Prostate gland (tissue), 2 donors: ENCODE results near the gene NPDC1. TPM values are rescaled to one million over a fixed set of nuclear protein-coding genes. Genes with fewer than 3 reads are reported as not detected.
A peak's percentile ranks its signal among the peaks of the same experiment; 100 is the strongest.

Experiments used
- DNase-seq: peaks from one replicate; pipeline ENCODE4 v3.0.0-alpha.2; 2019; ENCODE audit warnings: low spot score
- H3K27ac ChIP-seq, 2 donors: fragments of 200-600 bp; sonication (generic); 2 replicates each; pipeline ENCODE4 v1.5.1; 2017 to 2019
- H3K27me3 ChIP-seq: fragments of 200-600 bp; sonication (generic); replicated peaks from 2 replicates; pipeline ENCODE4 v1.5.1; 2019; ENCODE audit not compliant: insufficient read depth
- H3K36me3 ChIP-seq, 2 donors: fragments of 200-600 bp; sonication (generic); 1 replicate in 1 of 2; 2 replicates in 1 of 2; pipeline versions ENCODE4 v1.5.1 to v1.8.1; 2017 to 2019
- H3K4me1 ChIP-seq: fragments of 200-600 bp; sonication (generic); replicated peaks from 2 replicates; pipeline ENCODE4 v1.5.1; 2019
- H3K4me3 ChIP-seq, 2 donors: fragments of 200-600 bp; sonication (generic); 2 replicates each; pipeline ENCODE4 v1.5.1; 2017 to 2019
- H3K9me3 ChIP-seq: fragments of 200-600 bp; sonication (generic); 2 replicates; pipeline ENCODE4 v1.5.1; 2017
- POLR2A ChIP-seq: fragments of 450-650 bp; IDR thresholded peaks from one replicate; pipeline ENCODE4 v1.6.1; 2016; ENCODE audit warnings: antibody characterized with exemption, mild to moderate bottlenecking
- POLR2AphosphoS5 ChIP-seq: sonication (generic); formaldehyde crosslinking; IDR thresholded peaks from one replicate; pipeline ENCODE4 v1.6.1; 2017; ENCODE audit warnings: antibody characterized with exemption
- WGBS: methylation state at CpG from one replicate; pipeline ENCODE4 v1.1.5; 2018; 5-methylcytosine and 5-hydroxymethylcytosine counted together
- intact Hi-C: fragments of 100-400 bp; cut with DNase I; formaldehyde crosslinking; loops from one replicate; pipeline ENCODE4 v1.14.2; 2022
- total RNA-seq, 2 donors: library from RNA; depleted of rRNA; stranded (reverse); fragments of >200 nt; gene quantifications; one replicate each; pipeline ENCODE4 v1.1.0, GENCODE V29; 2016
- TF ChIP-seq, protein P1 (sequence below), 4 experiments: fragments of 200-600 bp in 2 of 4; fragments of 450-650 bp in 2 of 4; sonication (generic) in 2 of 4; IDR thresholded peaks; 1 replicate in 3 of 4; 2 replicates in 1 of 4; pipeline ENCODE4 v1.5.1; 2016 to 2019; ENCODE audit warnings: antibody characterized with exemption in 4 of 4, mild to moderate bottlenecking in 2 of 4, moderate library complexity in 2 of 4

Gene NPDC1
- total RNA-seq, 2 donors from 2014 or later: 384 to 427 TPM

DNA sequence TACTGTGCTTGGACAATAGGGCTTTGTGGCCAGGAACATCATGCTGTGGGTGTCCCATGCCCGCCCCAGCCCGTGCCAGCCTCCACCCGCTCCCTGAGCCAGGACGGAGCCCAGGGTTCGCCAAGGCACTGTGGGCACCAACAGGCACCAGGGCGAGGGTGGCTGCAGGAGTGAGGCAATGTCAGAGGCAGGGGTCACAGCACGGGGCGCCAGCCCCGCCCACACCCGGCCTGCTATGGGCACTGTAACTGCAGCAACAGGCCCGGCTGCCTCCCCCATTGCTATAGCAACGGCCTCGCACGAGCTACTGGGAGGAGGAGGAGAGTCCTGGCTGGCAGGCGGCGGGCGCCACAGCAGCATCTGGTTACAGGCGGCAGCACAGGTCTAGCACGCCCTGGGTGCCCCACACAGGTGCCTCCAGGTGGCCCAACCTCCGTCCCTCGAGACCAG, 20.4 kb downstream of the NPDC1 start:
- Histone ChIP-seq H3K27ac (no peak overlapping the region), H3K9me3 (no peaks in the 10 kb centered on the region), H3K4me1 (peaks cover 32% of the 10 kb centered on the region), H3K36me3 (no peaks in the 10 kb centered on the region), H3K4me3 (no peak overlapping the region), H3K27me3 (no peaks in the 10 kb centered on the region)
- TF ChIP-seq POLR2AphosphoS5: peak; percentile 46
- TF ChIP-seq, protein P1, sequence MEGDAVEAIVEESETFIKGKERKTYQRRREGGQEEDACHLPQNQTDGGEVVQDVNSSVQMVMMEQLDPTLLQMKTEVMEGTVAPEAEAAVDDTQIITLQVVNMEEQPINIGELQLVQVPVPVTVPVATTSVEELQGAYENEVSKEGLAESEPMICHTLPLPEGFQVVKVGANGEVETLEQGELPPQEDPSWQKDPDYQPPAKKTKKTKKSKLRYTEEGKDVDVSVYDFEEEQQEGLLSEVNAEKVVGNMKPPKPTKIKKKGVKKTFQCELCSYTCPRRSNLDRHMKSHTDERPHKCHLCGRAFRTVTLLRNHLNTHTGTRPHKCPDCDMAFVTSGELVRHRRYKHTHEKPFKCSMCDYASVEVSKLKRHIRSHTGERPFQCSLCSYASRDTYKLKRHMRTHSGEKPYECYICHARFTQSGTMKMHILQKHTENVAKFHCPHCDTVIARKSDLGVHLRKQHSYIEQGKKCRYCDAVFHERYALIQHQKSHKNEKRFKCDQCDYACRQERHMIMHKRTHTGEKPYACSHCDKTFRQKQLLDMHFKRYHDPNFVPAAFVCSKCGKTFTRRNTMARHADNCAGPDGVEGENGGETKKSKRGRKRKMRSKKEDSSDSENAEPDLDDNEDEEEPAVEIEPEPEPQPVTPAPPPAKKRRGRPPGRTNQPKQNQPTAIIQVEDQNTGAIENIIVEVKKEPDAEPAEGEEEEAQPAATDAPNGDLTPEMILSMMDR (IDR thresholded peaks at IDR 0.05): peak in 2 of 4 experiments; percentile 26 to 39
- no peak for TF ChIP-seq POLR2A
- intact Hi-C loops: no loop called here
- 51% methylated on average over 21 of the region's 21 CpGs for WGBS
- DNase-seq: peak; percentile 61

DNA sequence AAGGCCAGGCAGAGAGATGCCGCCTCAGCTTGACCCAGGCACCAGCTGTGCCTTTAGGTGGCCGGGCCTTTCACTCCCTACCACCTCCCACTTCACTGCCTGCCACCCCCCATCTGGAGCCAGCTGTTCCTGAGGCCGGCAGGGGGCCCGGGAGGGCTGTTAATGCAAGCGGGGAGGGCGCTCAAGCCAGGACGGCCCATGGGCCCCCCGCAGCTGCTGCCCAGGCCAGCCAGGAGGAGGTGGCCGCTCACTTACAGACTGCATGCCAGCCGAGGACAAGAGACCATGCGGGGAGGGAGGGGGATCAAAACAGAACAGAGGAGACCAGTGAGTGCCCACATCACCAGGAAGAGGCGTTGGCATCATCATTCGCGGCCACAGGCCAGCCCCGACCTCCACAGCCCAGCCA, 22.4 kb downstream of the NPDC1 start:
- H3K4me1 ChIP-seq: peaks cover 25% of the 10 kb centered on the region
- no peak overlapping the region for H3K27ac ChIP-seq
- WGBS: 82% methylated on average over 15 of the region's 15 CpGs
- H3K27me3 ChIP-seq: no peaks in the 10 kb centered on the region
- no peak overlapping the region for H3K4me3 ChIP-seq
- H3K9me3 ChIP-seq: no peaks in the 10 kb centered on the region
- intact Hi-C loops: no loop called here
- TF ChIP-seq POLR2AphosphoS5 (no peak), POLR2A (no peak)
- TF ChIP-seq, protein P1 (IDR thresholded peaks at IDR 0.05): no peak
- no peak for DNase-seq
- H3K36me3 ChIP-seq: no peaks in the 10 kb centered on the region

DNA sequence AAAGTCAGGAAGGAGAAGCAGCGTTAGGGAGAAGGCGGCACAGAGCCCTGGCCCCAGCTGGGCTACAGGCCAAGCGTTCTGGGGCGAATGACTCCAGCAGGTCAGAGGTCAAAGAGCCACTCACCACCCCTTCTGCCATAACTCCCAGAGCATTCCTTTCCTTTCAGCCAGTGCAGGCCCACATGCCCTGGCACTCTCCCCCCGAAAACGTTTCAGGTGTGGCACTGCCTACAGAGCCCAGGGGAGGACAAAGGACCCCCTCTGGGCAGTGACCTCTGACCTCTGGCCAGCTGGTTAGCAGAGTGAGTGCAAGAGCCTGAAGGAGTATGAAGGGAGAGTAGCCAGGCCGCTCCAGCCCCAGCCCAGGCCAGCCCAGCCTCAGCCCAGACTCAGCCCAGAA, 22.8 kb downstream of the NPDC1 start:
- no peak for DNase-seq
- intact Hi-C loops: no loop called here
- H3K27me3 ChIP-seq: no peaks in the 10 kb centered on the region
- H3K4me3 ChIP-seq: no peak overlapping the region
- TF ChIP-seq POLR2A: no peak
- TF ChIP-seq POLR2AphosphoS5: no peak
- TF ChIP-seq, protein P1 (IDR thresholded peaks at IDR 0.05): no peak
- no peaks in the 10 kb centered on the region for H3K36me3 ChIP-seq
- peaks cover 23% of the 10 kb centered on the region for H3K4me1 ChIP-seq
- no peaks in the 10 kb centered on the region for H3K9me3 ChIP-seq
- WGBS: 75% methylated on average over 7 of the region's 7 CpGs
- H3K27ac ChIP-seq: no peak overlapping the region

DNA sequence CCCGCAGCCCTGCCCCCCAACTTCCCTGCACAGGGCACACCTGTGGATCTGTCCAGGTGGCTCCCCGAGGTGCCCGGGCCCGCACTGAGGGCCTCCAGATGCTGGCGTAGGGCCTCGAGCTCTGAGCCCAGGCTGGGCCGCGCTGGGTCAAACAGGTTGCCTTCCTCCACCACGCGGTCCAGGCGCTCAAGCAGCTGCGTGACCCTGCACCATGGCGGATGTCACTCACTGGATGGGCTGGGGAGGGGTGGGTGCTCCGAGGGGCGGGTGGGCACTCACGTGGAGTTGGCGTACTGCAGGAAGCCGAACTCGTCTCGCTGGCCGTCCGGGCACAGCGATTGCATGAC, 23.3 kb downstream of the NPDC1 start:
- Histone ChIP-seq H3K27me3 (no peaks in the 10 kb centered on the region), H3K4me1 (peaks cover 23% of the 10 kb centered on the region), H3K36me3 (no peaks in the 10 kb centered on the region), H3K27ac (no peak overlapping the region), H3K9me3 (no peaks in the 10 kb centered on the region), H3K4me3 (no peak overlapping the region)
- intact Hi-C loops: no loop called here
- TF ChIP-seq, protein P1 (IDR thresholded peaks at IDR 0.05): no peak
- TF ChIP-seq POLR2AphosphoS5: no peak
- no peak for TF ChIP-seq POLR2A
- DNase-seq: no peak
- 92% methylated on average over 23 of the region's 23 CpGs for WGBS

DNA sequence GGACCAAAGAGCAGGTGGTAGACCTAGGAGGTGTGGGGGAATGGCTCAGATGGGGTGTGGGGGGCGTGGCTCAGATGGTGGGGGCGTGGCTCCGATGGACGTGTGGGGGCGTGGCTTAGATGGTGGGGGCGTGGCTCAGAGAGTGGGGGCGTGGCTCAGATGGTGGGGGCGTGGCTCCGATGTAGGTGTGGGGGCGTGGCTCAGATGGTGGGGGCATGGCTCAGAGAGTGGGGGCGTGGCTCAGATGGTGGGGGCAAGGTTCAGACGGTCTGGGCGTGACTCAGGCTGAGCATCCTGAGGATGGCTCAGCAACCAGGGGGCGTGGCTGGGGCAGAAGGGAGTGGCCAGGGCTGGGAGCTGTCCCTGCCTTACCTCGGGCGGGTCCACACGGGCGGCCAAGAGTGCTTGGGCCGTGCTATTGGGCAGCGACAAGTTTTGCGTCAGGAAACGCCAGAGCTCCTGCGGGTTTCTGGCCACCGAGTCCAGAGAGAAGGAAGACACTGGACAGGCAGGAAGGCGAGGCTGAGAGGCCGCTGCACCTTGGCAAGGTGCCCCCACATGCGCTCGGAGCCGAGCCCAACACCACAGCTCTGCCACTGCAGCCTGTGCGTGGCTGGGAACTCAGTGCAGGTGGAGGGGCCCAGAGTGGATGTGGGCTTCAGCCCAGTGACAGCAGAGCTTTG, 23.9 kb downstream of the NPDC1 start:
- TF ChIP-seq, protein P1 (IDR thresholded peaks at IDR 0.05): no peak
- TF ChIP-seq POLR2A (no peak), POLR2AphosphoS5 (no peak)
- no peaks in the 10 kb centered on the region for H3K9me3 ChIP-seq
- H3K27ac ChIP-seq: no peak overlapping the region
- no peaks in the 10 kb centered on the region for H3K36me3 ChIP-seq
- peaks cover 17% of the 10 kb centered on the region for H3K4me1 ChIP-seq
- no peak overlapping the region for H3K4me3 ChIP-seq
- H3K27me3 ChIP-seq: no peaks in the 10 kb centered on the region
- DNase-seq: no peak
- intact Hi-C loops: no loop called here
- 61% methylated on average over 30 of the region's 30 CpGs for WGBS
